ENCODE measurements around the gene PRR14L.
A peak's percentile ranks its signal among the peaks of the same experiment; 100 is the strongest.
"Not testable (repeated sequence)": the region's sequence is repeated elsewhere in the genome, so short reads cannot be mapped to it uniquely, and the experiment has no call there.

Gene PRR14L

GRCh38 chr22:31749636-31750364, at the start of gene PRR14L:
Gene PRR14L, minus strand, starts transcription at chr22:31750132. Its CDS starts 11,272 bp downstream, at chr22:31738860.
- H3K4me3 Mint-ChIP-seq: peak within 1 kb of the TSS; percentile 81 to 90

GRCh38 chr22:31799358-31799757, 49.4 kb upstream of the PRR14L start:
- not testable (repeated sequence) for H3K27ac Mint-ChIP-seq, H3K4me3 Mint-ChIP-seq, H3K9me3 Mint-ChIP-seq, ATAC-seq, H3K4me1 Mint-ChIP-seq, H3K27me3 Mint-ChIP-seq, DNase-seq

More at GRCh38 chr22:31749636-31750364, at the start of gene PRR14L:
- H3K27me3 Mint-ChIP-seq: no peaks in the 10 kb centered on the region
- peaks cover 55% of the 10 kb centered on the region for H3K4me1 Mint-ChIP-seq
- H3K9me3 Mint-ChIP-seq: no peaks in the 10 kb centered on the region
- DNase-seq (peak; percentile 98 to 99), ATAC-seq (peak; percentile 82)
- peak within 1 kb of the TSS; percentile 94 to 97 for H3K27ac Mint-ChIP-seq

- Mint-ChIP-seq H3K4me3 (no peak overlapping the region), H3K27me3 (no peaks in the 10 kb centered on the region), H3K27ac (no peak overlapping the region), H3K4me1 (peaks cover 7% of the 10 kb centered on the region), H3K9me3 (no peaks in the 10 kb centered on the region)
- no peak for DNase-seq
- no peak for ATAC-seq
These were observed 40.3 kb upstream of the PRR14L start for GRCh38 chr22:31790240-31790639.

GRCh38 chr22:31789803-31790202, 39.9 kb upstream of the PRR14L start:
- DNase-seq (no peak), ATAC-seq (no peak)
- H3K4me1 Mint-ChIP-seq: peaks cover 7% of the 10 kb centered on the region
- no peaks in the 10 kb centered on the region for H3K9me3 Mint-ChIP-seq
- H3K27me3 Mint-ChIP-seq: no peaks in the 10 kb centered on the region
- H3K4me3 Mint-ChIP-seq: no peak overlapping the region
- no peak overlapping the region for H3K27ac Mint-ChIP-seq

- no peaks in the 10 kb centered on the region for H3K4me1 Mint-ChIP-seq
- H3K27ac Mint-ChIP-seq: no peak overlapping the region
- no peak for ATAC-seq
- no peak for DNase-seq
- H3K4me3 Mint-ChIP-seq: no peak overlapping the region
- H3K9me3 Mint-ChIP-seq: no peaks in the 10 kb centered on the region
- H3K27me3 Mint-ChIP-seq: no peaks in the 10 kb centered on the region
These were observed 26.3 kb upstream of the PRR14L start for GRCh38 chr22:31776231-31776630.

GRCh38 chr22:31773416-31773815, 23.5 kb upstream of the PRR14L start:
- no peak for ATAC-seq
- Mint-ChIP-seq H3K9me3 (no peaks in the 10 kb centered on the region), H3K27me3 (no peaks in the 10 kb centered on the region), H3K27ac (peak overlapping the region in 1 of 2 donors; percentile 78), H3K4me1 (peaks cover 7% of the 10 kb centered on the region), H3K4me3 (no peak overlapping the region)
- no peak for DNase-seq

- Mint-ChIP-seq H3K4me1 (peaks cover 7% of the 10 kb centered on the region), H3K27me3 (no peaks in the 10 kb centered on the region)
- peak; percentile 87 for ATAC-seq
These were observed 18.6 kb upstream of the PRR14L start for GRCh38 chr22:31768422-31769059.

GRCh38 chr22:31764785-31765184, 14.9 kb upstream of the PRR14L start:
- no peaks in the 10 kb centered on the region for H3K27me3 Mint-ChIP-seq
- H3K9me3 Mint-ChIP-seq: no peaks in the 10 kb centered on the region
- H3K27ac Mint-ChIP-seq: peak overlapping the region in 1 of 2 donors; percentile 84
- ATAC-seq (no peak), DNase-seq (no peak)
- peaks cover 7% of the 10 kb centered on the region for H3K4me1 Mint-ChIP-seq
- H3K4me3 Mint-ChIP-seq: no peak overlapping the region

More at GRCh38 chr22:31768422-31769059, 18.6 kb upstream of the PRR14L start:
- H3K4me3 Mint-ChIP-seq: no peak overlapping the region
- no peak for DNase-seq
- H3K9me3 Mint-ChIP-seq: no peaks in the 10 kb centered on the region
- peak overlapping the region in 1 of 2 donors; percentile 81 for H3K27ac Mint-ChIP-seq

- not testable (repeated sequence) for H3K4me3 Mint-ChIP-seq, H3K9me3 Mint-ChIP-seq, ATAC-seq, H3K27ac Mint-ChIP-seq, DNase-seq, H3K27me3 Mint-ChIP-seq
- peaks cover 17% of the 10 kb centered on the region for H3K4me1 Mint-ChIP-seq
These were observed 8.9 kb upstream of the PRR14L start for GRCh38 chr22:31758860-31759259.

- H3K9me3 Mint-ChIP-seq: no peaks in the 10 kb centered on the region
- ATAC-seq (no peak), DNase-seq (no peak)
- H3K27ac Mint-ChIP-seq: no peak overlapping the region
- H3K4me3 Mint-ChIP-seq: no peak overlapping the region
- H3K4me1 Mint-ChIP-seq: peaks cover 29% of the 10 kb centered on the region
- H3K27me3 Mint-ChIP-seq: no peaks in the 10 kb centered on the region
These were observed 7.3 kb upstream of the PRR14L start for GRCh38 chr22:31757265-31757664.

GRCh38 chr22:31754813-31755212, 4.9 kb upstream of the PRR14L start:
- ATAC-seq: no peak
- Mint-ChIP-seq H3K4me1 (peaks cover 41% of the 10 kb centered on the region), H3K4me3 (peak overlapping the region; percentile 84 to 91), H3K9me3 (no peaks in the 10 kb centered on the region), H3K27me3 (no peaks in the 10 kb centered on the region), H3K27ac (peak overlapping the region; percentile 95 to 99)
- DNase-seq: no peak

GRCh38 chr22:31753634-31754501, 3.9 kb upstream of the PRR14L start, which contains the start of gene DEPDC5:
Gene DEPDC5, plus strand, starts transcription at chr22:31754019. Its CDS starts 903 bp downstream, at chr22:31754922.
- DNase-seq (peak; percentile 97), ATAC-seq (peak; percentile 89)
- no peaks in the 10 kb centered on the region for H3K9me3 Mint-ChIP-seq
- peaks cover 45% of the 10 kb centered on the region for H3K4me1 Mint-ChIP-seq
- H3K27me3 Mint-ChIP-seq: no peaks in the 10 kb centered on the region
- H3K27ac Mint-ChIP-seq: peak within 1 kb of the TSS; percentile 95 to 99
- H3K4me3 Mint-ChIP-seq: peak within 1 kb of the TSS; percentile 84 to 91

GRCh38 chr22:31753005-31753633, 3.2 kb upstream of the PRR14L start:
- peak overlapping the region; percentile 95 to 99 for H3K27ac Mint-ChIP-seq
- ATAC-seq (no peak), DNase-seq (peak; percentile 14 to 22)
- H3K4me1 Mint-ChIP-seq: peaks cover 52% of the 10 kb centered on the region
- peak overlapping the region; percentile 84 to 91 for H3K4me3 Mint-ChIP-seq
- no peaks in the 10 kb centered on the region for H3K9me3 Mint-ChIP-seq
- no peaks in the 10 kb centered on the region for H3K27me3 Mint-ChIP-seq

- peak overlapping the region in 1 of 2 donors; percentile 91 for H3K4me3 Mint-ChIP-seq
- H3K9me3 Mint-ChIP-seq: no peaks in the 10 kb centered on the region
- ATAC-seq: no peak
- peaks cover 61% of the 10 kb centered on the region for H3K4me1 Mint-ChIP-seq
- H3K27me3 Mint-ChIP-seq: no peaks in the 10 kb centered on the region
- H3K27ac Mint-ChIP-seq: peak overlapping the region in 1 of 2 donors; percentile 99
- DNase-seq: no peak
These were observed 2.3 kb upstream of the PRR14L start for GRCh38 chr22:31752096-31752847.
